GM06990 (cell line): Measurements from ENCODE around the gene E2F3.
A peak's percentile ranks its signal among the peaks of the same experiment; 100 is the strongest.
"Not testable (repeated sequence)": the region's sequence is repeated elsewhere in the genome, so short reads cannot be mapped to it uniquely, and the experiment has no call there.

Source experiments
- DNase-seq: peaks from one replicate; pipeline ENCODE4 v3.0.0-alpha.2; 2011; ENCODE audit not compliant: insufficient read length; ENCODE audit errors: extremely low read depth
- H3K27me3 ChIP-seq: replicated peaks from 2 replicates; pipeline ENCODE4 v1.6.0; 2011; ENCODE audit warnings: low read length; ENCODE audit not compliant: control insufficient read depth, insufficient read depth
- H3K36me3 ChIP-seq: 2 replicates; pipeline ENCODE4 v1.5.1; 2011; ENCODE audit warnings: low read length; ENCODE audit not compliant: control insufficient read depth, insufficient read depth
- H3K4me3 ChIP-seq: replicated peaks from 2 replicates; pipeline ENCODE4 v1.5.1; 2011; ENCODE audit warnings: low read depth, mild to moderate bottlenecking, control low read depth, low read length
- TF ChIP-seq, protein P1 (sequence below): IDR thresholded peaks from 2 replicates; pipeline ENCODE4 v1.5.1; 2011; ENCODE audit warnings: low read length, control low read depth, mild to moderate bottlenecking, inconsistent platforms; ENCODE audit not compliant: insufficient read depth, poor library complexity, severe bottlenecking

E2F3 gene

DNA sequence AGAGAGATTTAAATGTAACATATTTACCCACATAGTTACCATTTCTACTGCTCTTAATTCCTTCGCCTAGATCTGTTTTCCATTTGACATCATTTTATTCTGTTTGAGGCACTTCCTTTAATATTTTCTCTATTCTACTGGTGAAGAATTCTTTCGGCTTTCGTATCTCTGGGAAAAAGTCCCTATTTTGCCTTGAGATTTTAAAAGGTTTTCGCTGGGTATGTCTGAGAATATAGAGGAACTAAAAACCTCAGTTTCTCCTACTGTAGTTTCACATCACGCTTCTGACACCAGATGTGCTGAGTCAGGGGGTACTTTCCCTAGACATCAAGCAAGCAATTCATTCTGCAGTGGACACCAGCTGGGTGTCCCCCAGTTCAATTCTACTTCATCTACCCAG, 61.7 kb downstream of the E2F3 start:
- TF ChIP-seq, protein P1, sequence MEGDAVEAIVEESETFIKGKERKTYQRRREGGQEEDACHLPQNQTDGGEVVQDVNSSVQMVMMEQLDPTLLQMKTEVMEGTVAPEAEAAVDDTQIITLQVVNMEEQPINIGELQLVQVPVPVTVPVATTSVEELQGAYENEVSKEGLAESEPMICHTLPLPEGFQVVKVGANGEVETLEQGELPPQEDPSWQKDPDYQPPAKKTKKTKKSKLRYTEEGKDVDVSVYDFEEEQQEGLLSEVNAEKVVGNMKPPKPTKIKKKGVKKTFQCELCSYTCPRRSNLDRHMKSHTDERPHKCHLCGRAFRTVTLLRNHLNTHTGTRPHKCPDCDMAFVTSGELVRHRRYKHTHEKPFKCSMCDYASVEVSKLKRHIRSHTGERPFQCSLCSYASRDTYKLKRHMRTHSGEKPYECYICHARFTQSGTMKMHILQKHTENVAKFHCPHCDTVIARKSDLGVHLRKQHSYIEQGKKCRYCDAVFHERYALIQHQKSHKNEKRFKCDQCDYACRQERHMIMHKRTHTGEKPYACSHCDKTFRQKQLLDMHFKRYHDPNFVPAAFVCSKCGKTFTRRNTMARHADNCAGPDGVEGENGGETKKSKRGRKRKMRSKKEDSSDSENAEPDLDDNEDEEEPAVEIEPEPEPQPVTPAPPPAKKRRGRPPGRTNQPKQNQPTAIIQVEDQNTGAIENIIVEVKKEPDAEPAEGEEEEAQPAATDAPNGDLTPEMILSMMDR = no peak
- Histone ChIP-seq H3K4me3 (no peak overlapping the region), H3K36me3 (no peaks in the 10 kb centered on the region; the same call in none of the 2 replicates), H3K27me3 (no peaks in the 10 kb centered on the region)
- peak; percentile 33 for DNase-seq

DNA sequence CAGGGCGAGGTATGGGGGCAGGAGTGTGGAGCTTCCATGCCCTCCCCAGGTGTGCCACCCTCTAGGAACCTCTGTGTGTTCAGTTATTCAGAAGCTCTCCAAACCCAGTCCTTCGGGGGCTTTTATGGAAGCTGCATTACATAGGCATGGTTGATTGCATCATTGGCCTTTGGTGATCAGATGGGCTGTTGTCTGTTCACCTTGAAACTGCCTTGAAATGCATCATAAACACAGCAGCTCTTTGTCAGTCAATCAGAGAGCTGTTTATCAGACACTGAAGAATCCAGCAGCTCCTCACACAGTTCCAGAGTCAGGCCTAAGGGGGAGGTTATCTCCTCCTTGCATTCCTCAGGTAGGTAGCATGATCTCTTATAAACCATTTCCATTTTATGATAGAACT, 62.4 kb downstream of the E2F3 start:
- H3K4me3 ChIP-seq = no peak overlapping the region
- no peaks in the 10 kb centered on the region for H3K27me3 ChIP-seq
- peak; percentile 19 for DNase-seq
- TF ChIP-seq, protein P1 = no peak
- H3K36me3 ChIP-seq = no peaks in the 10 kb centered on the region; the same call in none of the 2 replicates

- no peak overlapping the region for H3K4me3 ChIP-seq
- H3K27me3 ChIP-seq = no peaks in the 10 kb centered on the region
- H3K36me3 ChIP-seq = no peaks in the 10 kb centered on the region; the same call in none of the 2 replicates
- TF ChIP-seq, protein P1 = no peak
- DNase-seq = no peak
These were observed 63.2 kb downstream of the E2F3 start for GRCh38 chr6:20464847-20465246.

- not testable (repeated sequence) for H3K4me3 ChIP-seq, DNase-seq
These were observed 63.9 kb downstream of the E2F3 start for GRCh38 chr6:20465616-20466015.

GRCh38 chr6:20467437-20467836, 65.8 kb downstream of the E2F3 start:
- no peaks in the 10 kb centered on the region; the same call in none of the 2 replicates for H3K36me3 ChIP-seq
- H3K27me3 ChIP-seq = no peaks in the 10 kb centered on the region
- TF ChIP-seq, protein P1 = no peak
- no peak overlapping the region for H3K4me3 ChIP-seq
- peak; percentile 32 for DNase-seq

More at GRCh38 chr6:20465616-20466015, 63.9 kb downstream of the E2F3 start:
- H3K27me3 ChIP-seq, H3K36me3 ChIP-seq: not testable (repeated sequence)

GRCh38 chr6:20468209-20468608, 66.5 kb downstream of the E2F3 start:
- H3K36me3 ChIP-seq = no peaks in the 10 kb centered on the region; the same call in none of the 2 replicates
- DNase-seq = no peak
- TF ChIP-seq, protein P1 = no peak
- H3K4me3 ChIP-seq = no peak overlapping the region
- H3K27me3 ChIP-seq = no peaks in the 10 kb centered on the region
